ENCODE data around the gene PELI1.
A peak's percentile ranks its signal among the peaks of the same experiment; 100 is the strongest.

PELI1 gene, protein sequence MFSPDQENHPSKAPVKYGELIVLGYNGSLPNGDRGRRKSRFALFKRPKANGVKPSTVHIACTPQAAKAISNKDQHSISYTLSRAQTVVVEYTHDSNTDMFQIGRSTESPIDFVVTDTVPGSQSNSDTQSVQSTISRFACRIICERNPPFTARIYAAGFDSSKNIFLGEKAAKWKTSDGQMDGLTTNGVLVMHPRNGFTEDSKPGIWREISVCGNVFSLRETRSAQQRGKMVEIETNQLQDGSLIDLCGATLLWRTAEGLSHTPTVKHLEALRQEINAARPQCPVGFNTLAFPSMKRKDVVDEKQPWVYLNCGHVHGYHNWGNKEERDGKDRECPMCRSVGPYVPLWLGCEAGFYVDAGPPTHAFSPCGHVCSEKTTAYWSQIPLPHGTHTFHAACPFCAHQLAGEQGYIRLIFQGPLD

DNA sequence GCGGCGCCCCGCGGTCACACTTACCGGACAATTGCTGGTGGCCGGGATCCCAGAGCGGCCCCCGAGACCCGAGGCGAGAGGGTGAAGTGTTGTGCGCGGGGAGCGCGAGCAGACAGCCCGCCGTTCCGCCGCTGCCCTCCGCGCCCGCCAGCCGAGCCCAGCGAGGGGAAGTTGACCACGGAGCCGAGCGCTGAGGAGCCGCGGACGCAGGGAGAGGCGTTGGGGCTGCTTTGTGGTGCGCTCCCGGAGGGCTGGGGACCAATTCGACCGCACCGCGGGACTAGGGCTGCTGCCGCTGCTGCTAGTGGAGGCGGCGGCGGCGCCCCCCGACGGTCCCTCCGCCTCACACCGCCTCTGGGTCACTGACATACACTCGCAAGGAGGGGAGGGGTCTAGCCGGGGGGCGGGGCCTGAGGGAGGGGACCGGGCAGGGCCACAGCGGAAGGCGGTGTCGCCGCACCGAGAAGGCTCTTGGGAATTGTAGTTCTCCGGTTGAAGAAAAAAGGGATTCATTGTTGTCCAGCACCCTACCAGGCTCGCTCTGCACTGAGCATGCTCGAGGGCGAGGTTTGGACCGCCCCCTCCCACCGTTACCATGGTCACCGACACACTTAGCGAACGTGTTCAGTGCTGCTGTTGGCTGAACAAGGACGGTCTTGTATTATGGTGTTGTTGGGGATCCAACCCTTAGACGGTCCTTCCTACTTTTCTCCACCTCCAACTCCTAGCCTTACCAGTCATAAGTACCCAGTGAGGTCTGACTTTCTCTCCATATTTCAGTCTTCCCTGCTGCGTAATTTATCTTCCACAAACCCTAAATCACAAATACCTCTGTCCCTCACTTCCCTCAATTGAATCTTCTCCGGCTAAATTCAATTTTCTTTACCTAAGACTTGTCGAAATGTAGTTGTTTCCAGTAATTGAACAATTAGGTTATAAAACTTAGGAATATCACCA is at the start of gene PELI1:
Gene PELI1 (minus strand): TSS at position 364 of the 957 bp plus-strand sequence. CDS start 36,110 bp downstream, outside the sequence.
- DNase-seq: peak; percentile 77

DNA sequence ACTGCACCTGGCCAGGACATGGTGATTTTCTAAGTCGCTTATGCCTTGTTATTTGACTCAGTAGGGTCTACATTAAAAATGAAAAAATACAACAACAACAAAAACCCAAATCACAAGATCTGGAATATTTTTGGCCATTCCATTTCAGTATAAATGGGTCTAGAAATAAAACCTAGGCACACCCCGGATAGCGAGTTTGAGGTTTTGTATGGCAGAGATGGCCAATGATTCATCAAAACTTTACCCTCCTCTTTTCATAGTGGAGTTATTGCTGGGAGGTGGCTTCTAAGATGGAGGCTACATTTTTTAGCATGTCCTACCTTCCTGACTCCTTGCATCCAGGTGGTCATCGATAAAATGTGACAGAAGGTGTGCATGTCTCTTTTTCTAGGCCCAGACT is 49.3 kb upstream of the PELI1 start:
- no peak for DNase-seq

DNA sequence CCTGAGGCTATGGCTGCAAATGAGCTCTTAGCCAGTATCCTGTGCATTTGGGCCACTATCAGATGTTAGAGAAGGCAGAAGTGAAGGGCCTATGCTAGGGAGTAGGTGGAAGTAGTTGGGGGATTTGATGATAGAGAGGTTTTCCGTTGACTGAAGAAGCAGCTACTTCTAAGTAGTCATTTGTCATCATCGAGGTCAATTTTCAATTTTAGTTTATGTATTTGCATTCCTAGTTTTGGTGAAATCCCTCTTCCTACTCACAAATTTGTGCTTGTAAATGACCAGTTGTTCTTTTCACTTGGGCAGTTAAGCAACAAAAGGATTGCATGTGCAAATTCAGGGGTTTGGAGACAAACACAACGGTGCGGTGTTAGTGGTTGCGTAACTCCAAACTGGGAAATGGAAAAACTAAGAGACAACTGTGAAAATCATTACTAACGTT is 48.5 kb upstream of the PELI1 start:
- DNase-seq: no peak

DNA sequence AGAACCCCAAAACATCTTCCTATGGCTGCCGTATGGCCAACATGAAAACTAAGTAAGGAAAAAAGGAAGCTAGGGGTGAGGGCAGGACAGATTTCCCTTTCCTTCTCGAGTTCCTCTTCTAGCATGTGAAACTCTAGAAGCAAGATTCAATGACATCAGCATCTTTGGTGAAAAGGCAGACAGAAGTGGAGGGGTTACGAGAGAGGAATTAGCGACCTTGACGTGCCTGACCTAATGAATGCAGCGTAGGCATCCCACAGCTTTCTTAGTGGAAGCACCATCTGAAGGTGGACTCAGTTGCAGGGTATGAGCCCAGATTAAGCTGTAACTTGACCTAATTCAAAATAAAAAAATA is 47.9 kb upstream of the PELI1 start:
- no peak for DNase-seq

DNA sequence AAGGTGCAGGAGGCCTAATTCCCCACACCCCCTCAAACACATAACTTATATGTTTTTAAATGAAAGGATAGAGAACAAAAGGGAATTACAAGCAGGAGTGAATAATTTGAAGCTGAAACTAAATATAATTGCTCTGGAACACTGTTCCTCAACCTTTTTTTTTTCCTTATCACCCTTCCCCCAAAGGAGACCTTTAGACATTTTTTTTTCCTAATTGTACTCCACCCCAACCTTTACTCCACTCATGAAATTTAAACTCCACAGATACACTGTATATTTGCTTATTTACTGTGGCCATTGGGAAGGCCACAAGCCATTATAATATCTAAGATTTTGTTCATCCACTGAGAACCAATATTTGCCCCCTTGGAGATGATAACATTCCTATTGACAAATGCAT is 45.4 kb upstream of the PELI1 start:
- no peak for DNase-seq

DNA sequence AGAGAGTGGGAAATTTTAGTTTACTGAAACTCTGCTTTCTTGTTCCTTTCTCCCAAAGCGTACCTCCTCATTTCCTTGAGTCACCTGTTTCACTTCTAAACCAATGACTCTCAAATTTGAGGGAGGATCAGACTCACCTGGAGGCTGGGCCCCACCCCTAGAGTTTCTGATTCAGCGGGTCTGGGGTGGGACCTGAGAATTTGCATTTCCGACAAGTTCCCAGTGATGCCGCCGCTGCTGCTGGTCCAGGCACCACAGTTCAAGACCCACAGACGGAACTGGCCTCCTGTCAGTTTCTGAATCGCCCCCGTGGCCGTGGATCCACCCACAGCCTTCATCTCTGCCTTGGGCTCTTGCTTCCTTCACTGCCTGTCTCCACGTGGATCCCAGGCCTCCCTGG is 44.9 kb upstream of the PELI1 start:
- no peak for DNase-seq

DNA sequence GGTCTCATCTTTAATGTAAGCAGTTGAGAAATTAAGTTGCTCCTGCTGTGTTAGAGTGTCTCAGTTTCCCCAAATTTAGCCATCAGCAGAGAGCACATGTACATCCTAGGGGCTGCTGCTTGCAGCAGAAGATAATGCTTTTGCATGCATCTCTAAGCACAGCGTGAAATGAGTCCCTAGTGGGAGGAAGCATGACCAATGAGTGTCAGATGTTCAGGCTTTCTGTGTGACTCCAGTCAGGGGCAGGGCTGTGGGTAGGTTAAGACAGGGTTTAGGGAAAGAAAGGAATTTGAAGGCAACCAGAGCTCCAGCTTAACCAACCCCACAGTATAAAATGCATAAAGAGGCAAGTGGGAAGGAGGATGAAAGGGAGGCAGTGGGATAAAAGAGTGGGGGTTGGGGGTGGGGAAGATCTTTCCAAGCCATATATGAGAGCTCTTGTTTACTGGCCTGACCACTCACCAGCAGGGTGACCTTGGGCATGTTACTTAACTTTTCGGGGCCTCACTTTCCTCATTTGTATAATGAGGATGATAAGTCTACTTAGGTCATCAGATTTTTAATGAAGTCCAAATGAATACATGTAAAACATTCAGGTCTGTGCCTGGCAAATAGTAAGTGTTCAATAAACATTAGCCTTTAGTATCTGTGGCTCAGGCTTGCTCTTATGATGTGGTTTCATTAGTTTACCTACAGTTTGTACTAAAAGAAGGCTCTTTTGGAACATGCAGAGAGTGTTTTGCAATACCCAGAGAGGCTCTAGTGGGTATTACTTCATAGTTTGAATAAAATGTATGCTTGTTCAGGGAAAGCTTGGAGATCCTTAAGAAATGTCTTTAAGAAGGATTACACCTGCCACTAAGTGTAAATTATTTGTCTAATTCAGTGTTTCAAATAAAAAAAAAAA is 42.7 kb upstream of the PELI1 start:
- no peak for DNase-seq

DNA sequence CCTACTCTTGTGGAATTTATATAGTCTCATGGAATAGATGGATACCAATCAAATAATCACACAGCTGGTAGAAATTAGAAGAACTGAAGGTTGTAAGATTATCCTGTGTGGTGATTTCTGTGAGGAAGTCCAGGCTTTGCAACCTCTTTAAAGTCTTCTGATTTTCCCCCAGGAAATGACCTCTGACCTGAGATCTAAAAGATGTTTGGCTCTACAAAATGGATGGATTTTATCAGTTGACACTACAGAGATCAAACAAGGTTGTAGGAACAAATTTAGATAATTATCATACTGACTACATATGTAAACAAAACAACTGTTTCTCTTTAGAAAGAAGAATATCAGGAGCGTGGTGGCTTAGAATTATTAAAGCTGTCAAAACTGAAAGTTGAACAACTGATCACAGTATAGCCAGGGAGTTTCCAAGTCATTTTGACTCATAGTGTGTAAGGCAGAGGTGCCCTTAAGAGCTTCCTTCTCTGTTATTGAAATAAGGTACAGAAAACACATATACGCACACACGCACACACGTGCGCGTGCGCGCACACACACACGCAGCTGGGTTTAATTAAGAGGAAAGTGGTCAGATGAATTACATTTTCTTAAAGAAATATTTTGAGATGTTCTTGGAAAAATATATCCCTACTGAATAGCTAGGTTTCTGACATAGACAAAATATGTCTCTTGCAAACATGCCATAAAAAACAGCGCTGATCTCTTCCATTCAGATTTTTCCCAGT is 35.5 kb upstream of the PELI1 start:
- DNase-seq: no peak

DNA sequence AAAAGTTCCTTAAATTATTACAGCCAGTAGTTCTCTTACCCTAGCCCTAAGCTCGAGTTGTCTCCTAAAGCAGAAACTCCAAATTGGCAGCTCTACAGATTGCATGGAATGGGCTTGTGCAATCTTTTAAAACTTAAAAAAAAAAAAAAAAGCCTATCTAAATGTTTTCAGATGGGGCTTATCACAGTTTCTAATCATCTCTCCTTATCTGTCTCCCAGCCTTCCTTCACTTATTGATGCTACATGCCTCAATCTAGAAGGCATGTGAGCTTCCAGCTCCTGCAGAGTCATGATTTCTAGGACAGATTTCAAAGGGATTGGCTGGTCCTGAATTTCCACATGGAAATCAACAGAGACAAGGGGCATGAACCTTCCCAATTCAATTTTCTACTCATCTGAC is 33.1 kb upstream of the PELI1 start:
- no peak for DNase-seq

DNA sequence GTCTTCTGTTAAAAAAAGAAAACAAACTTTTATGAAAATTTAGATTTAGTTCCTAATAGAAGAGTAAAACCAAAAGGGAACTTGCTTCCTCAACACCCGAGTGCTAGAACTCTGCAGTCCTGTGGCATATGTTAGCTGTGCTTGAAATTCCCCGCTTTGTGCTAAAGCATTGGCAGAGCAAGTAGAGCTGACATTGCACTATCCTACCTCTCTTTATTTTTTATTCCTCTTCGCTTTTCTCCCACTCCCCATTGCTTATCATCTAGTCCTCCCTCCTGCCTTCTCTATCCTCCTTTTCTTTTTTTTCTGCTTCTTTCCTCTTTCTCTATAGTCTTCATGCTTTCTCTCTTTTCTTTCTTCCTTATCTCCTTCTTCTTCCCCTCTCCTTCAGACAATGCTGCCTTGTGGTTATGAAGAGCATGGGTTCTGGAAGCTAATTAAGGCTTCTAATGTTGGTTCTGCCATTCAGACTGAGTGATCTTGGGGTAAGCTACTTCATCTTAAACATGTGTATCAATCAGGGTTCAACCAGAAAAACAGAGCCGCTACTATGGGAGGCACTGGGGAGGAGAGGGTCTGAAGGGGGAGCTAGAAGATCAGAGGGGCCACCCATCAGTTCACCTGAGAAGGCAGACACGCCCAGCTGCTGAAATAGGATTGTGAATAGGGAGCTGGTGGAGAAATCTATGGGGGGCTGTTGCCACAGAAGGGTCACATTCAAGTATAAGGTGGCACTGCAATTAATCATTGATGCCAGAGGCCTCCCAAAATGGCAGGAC is 31.4 kb upstream of the PELI1 start:
- DNase-seq: no peak

DNA sequence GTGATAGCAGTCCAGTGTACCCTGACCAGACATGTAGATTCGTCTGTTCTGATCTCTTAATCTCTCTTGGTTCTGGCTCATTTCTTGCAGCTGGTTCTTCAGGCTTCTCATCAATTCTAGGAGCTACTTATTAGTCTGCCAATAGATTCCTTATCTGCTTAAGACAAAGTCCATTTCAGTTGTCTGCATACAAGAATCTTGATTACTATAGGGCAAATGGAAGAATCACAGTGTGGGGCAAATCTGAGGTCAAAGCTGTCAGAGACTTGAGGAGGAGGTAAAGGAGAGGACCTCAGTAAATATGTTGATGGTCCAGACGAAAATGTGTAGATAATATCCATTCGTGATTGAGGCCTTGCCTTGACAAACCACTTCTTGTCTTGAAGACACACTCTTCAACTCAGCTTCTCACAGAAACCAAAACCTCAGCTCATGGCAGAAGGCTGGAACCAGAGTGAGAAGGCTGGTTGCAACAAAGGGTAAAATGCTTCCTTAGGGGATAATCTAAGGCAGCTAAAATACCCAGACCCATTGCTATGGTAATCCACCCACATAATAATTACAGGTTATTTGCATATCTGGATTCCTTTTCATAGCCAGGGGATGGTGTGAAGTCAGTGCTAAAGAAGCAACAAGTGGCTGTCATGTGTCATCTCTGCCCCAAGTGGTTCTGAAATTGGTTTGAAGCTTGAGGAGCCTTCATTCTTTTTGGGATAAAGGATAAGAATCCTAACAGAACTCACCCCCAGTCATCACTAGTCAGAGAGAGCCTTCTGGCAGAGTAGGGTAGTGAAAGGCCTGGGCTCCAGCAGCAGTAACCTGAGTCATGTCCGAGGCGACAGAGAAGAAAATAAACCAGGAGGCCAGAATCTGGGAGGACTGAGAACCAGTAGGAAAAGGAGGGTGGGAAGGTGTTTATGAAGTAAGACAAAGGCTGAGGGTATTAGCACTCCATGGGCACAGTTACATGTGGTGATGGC is 29.2 kb upstream of the PELI1 start:
- DNase-seq: no peak

DNA sequence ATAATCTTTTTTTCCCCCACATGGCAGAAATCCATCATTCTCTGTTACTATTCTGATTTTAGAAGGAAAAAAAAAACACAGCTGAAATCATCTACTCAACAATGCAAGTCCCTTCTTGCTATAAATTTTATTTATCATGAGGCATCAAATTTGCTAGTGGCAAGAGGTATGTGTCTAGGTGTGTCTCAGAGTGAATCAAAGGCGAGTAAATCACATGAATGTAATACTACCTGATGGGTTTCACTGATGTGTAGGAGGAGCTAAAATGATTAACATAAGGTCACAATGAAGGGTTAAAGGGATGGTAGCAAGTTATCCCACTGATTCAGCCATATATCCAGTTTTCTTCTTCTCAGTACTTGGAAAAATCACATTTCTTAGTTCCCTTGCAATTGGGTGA is 24.5 kb upstream of the PELI1 start:
- no peak for DNase-seq

DNA sequence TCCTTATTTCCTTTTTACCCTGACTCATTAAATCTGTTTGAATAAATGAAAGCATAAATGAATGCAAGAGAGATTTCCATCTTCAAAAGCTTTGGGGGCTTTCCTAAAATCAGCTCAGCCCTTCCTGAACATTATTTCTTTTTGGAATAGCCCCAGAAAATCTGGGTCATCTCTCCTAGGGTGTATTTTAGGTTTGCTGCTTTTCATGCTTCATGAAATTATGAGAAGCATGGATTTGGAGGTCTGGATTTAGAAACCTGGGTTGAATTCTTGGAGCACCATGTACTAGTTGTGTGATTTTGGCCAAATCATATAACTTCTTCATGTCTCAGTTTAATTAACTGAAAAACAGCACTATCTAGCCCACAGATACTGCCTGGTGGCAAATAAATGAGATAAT is 24.0 kb upstream of the PELI1 start:
- no peak for DNase-seq

DNA sequence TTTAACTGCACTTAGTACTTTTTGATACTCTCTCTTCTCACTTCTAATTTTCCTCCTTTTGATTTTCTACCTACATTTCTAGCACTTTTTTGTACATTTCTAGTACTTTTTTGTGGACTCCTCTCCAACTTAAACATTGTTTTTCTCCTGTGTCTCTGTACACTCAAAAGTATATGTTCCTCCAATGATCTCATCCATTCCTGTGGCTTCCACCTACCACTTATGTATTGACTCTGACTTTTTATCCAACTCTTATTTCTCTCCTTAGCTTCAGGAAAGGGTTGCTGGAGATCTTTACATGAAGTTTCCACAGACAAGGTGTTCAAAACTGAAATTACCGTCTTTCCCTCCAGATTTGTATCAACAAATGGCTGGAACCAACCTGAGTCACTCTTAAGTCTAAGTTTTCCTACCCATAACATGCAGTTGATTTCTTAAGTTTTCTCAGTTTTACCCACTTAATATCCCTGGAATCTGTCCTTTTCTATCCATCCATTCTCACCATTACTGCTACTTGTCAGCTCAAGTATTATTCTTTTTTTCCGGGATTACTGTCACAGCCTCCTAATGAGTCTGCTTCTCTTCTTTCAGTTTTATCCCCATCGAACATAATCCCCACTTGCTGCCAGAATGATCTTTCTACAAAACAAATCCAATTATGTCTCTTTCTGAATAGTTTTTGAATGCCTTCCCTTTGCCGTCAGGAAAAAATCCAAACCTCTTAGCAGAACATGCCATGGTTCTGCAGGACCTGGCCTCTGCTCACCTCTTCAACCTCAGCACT is 22.6 kb upstream of the PELI1 start:
- no peak for DNase-seq

DNA sequence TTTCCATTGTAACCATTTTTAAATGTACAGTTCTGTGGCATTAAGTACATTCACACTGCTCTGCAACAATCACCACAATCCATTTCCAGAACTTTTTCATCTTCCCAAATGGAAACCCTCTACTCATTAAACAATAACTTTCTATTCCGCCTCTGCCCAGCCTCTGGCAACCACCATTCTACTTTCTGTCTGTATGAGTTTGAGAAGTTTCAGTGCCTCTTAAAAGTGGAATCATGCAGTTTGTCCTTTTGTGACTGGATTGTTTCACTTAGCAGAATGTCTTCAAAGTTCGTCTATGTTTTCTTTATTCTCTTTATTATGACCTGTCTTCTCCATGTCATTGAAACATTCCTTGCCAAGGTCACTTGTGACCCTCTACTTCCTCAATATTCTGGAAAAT is 22.0 kb upstream of the PELI1 start:
- DNase-seq: no peak

DNA sequence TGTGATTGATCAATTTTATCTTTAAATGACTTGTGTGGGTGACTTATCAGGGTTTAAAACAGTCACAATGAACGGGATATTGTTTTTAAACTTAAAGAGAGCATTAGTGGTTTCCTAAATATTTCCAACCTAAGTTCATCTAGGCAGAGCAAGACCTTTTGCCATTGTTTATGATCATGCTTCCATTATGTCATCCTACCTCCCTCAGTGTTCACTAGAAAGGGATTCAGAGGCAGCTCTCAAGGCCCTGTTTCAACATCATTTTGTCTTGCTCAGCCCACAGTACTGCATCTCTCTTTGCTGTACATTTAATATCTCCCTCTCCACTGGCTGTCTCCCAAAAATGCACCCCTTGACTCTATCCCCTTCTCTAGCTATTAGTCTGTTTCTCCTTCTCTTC is 21.5 kb upstream of the PELI1 start:
- DNase-seq: no peak

DNA sequence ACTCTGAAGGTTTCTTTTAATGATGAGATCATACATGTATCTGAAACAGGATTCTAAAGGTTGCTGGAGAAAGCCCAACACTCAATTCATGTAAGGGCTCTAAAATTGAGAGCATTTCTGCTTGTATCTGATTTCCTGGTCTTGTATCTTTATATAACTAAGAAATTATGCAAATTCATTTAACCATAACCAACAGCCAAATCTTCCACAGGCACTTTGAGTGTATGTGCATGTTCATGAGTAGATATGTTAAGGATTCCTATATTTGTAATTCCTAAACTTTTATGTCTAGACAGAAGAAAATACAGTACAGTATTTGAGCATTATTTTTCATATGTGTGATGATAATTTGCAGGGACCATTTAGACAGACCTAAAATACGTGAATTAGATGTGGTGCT is 20.4 kb upstream of the PELI1 start:
- no peak for DNase-seq

DNA sequence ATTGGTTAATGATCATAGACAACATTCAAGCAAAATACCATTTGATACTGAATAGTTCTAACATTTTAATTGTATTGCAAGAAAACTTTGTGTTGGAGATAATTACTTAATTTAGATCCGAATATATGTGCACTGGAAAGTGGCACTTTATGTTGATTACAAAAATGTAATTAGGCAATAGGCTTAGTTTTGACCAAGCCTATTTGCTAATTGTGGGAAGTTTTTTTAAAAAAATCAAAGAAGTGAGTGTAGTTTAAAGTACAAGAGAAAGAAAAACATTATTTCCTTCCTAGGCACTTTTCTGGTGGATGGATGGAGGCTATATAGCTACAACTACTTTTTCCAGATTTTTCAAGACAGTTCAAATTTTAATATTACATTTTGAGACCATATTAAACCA is 18.3 kb upstream of the PELI1 start:
- no peak for DNase-seq

DNA sequence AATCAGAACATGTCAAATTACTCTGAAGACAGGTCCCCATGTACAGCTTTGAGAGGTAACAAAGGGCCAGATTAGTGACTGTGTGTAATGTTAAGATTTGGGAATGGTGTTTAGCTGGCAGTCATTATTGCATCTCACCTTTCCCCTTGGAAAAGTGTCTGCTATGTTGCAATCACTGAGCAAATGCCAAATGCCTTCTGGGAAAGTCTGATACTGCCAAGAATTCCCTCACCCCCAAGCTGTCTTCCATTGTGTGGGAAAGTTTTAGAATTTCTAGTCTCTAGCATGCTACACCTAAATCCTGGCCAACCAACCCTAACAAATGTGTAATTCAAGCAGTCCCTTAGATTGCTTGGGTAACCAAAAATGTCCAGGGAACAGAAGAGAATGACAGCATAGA is 13.6 kb upstream of the PELI1 start:
- DNase-seq: no peak
